CD14-positive monocyte (primary cell): Measurements from ENCODE around the gene ARL17B. TPM values are rescaled to one million over a fixed set of nuclear protein-coding genes. Genes with fewer than 3 reads are reported as not detected.
"Not testable (repeated sequence)": the region's sequence is repeated elsewhere in the genome, so short reads cannot be mapped to it uniquely, and the experiment has no call there.

Experiments used
- DNase-seq, 3 donors: peaks; one replicate each; pipeline ENCODE4 v3.0.0-alpha.2; 2011 to 2022
- H2AFZ ChIP-seq: 2 replicates; pipeline ENCODE4 v1.6.0; 2012; ENCODE audit warnings: mild to moderate bottlenecking, low read depth, low read length, inconsistent platforms; ENCODE audit not compliant: insufficient read depth, poor library complexity, severe bottlenecking
- H3K27ac ChIP-seq, 2 donors: 1 replicate in 1 of 2; 2 replicates in 1 of 2; pipeline ENCODE4 v1.5.1; 2012 to 2013; ENCODE audit warnings: low read length in 2 of 2, control low read depth in 1 of 2, inconsistent platforms in 1 of 2, low read depth in 1 of 2, mild to moderate bottlenecking in 1 of 2
- H3K27me3 ChIP-seq, 2 donors: one replicate each; pipeline versions ENCODE4 v1.6.0 to v1.6.1; 2011 to 2013; ENCODE audit warnings: low read length in 2 of 2; ENCODE audit not compliant: control insufficient read depth in 2 of 2, insufficient read depth in 2 of 2
- H3K36me3 ChIP-seq, 2 donors: replicated peaks in 1 of 2; 1 replicate in 1 of 2; 2 replicates in 1 of 2; pipeline versions ENCODE4 v1.5.1 to v1.6.1; 2012 to 2013; ENCODE audit warnings: low read length in 2 of 2, control low read depth in 1 of 2, inconsistent platforms in 1 of 2, mild to moderate bottlenecking in 1 of 2; ENCODE audit not compliant: insufficient read depth in 2 of 2, control insufficient read depth in 1 of 2
- H3K4me1 ChIP-seq, 2 donors: 1 replicate in 1 of 2; 2 replicates in 1 of 2; pipeline versions ENCODE4 v1.5.1 to v1.6.1; 2012 to 2013; ENCODE audit warnings: low read length in 2 of 2, control low read depth in 1 of 2, inconsistent platforms in 1 of 2, mild to moderate bottlenecking in 1 of 2, moderate library complexity in 1 of 2; ENCODE audit not compliant: insufficient read depth in 2 of 2, control insufficient read depth in 1 of 2
- H3K4me2 ChIP-seq: replicated peaks from 2 replicates; pipeline ENCODE3; 2012; ENCODE audit warnings: low read length, moderate library complexity, mild to moderate bottlenecking; ENCODE audit not compliant: poor library complexity, severe bottlenecking; ENCODE audit errors: extremely low read depth
- H3K4me3 ChIP-seq, 3 experiments: fragments of 200-600 bp in 1 of 3; sonication (generic) in 1 of 3; replicated peaks in 1 of 3; 1 replicate in 2 of 3; 2 replicates in 1 of 3; pipeline ENCODE4 v1.5.1; 2011 to 2013; ENCODE audit warnings: low read length in 3 of 3, mild to moderate bottlenecking in 3 of 3, control low read depth in 2 of 3, low read depth in 2 of 3, inconsistent platforms in 1 of 3, moderate library complexity in 1 of 3
- H3K79me2 ChIP-seq: 2 replicates; pipeline ENCODE4 v1.6.0; 2012; ENCODE audit warnings: mild to moderate bottlenecking, control low read depth, inconsistent platforms, low read length, moderate library complexity; ENCODE audit not compliant: insufficient read depth
- H3K9ac ChIP-seq: 2 replicates; pipeline ENCODE4 v1.6.0; 2017; ENCODE audit warnings: low read length, mild to moderate bottlenecking; ENCODE audit not compliant: insufficient read depth, poor library complexity, severe bottlenecking
- H3K9me3 ChIP-seq, 2 donors: replicated peaks in 1 of 2; 1 replicate in 1 of 2; 2 replicates in 1 of 2; pipeline versions ENCODE4 v1.5.1 to v1.6.1; 2012 to 2013; ENCODE audit warnings: low read length in 2 of 2, control low read depth in 1 of 2; ENCODE audit not compliant: control insufficient read depth in 1 of 2, insufficient read depth in 1 of 2
- H4K20me1 ChIP-seq: 2 replicates; pipeline ENCODE4 v1.6.0; 2012; ENCODE audit warnings: mild to moderate bottlenecking, low read length, control low read depth, moderate library complexity; ENCODE audit not compliant: insufficient read depth
- H3K27ac Mint-ChIP-seq, 7 donors: one replicate each; pipeline ENCODE4 v1.8.0; 2020; ENCODE audit warnings: mild to moderate bottlenecking in 7 of 7, mixed read lengths in 7 of 7, moderate library complexity in 6 of 7, inconsistent platforms in 2 of 7
- H3K27me3 Mint-ChIP-seq, 3 donors: one replicate each; pipeline ENCODE4 v1.8.0; 2021 to 2022; ENCODE audit warnings: low read depth in 3 of 3, mild to moderate bottlenecking in 3 of 3, mixed read lengths in 3 of 3, moderate library complexity in 3 of 3, inconsistent platforms in 1 of 3
- H3K36me3 Mint-ChIP-seq, 2 donors: one replicate each; pipeline ENCODE4 v1.8.0; 2020; ENCODE audit warnings: mixed read lengths in 2 of 2, inconsistent platforms in 1 of 2, mild to moderate bottlenecking in 1 of 2
- H3K4me1 Mint-ChIP-seq: one replicate; pipeline ENCODE4 v1.8.0; 2020; ENCODE audit warnings: mild to moderate bottlenecking, mixed read lengths
- H3K4me3 Mint-ChIP-seq, 2 donors: one replicate each; pipeline ENCODE4 v1.8.0; 2020; ENCODE audit warnings: mild to moderate bottlenecking in 2 of 2, mixed read lengths in 2 of 2, moderate library complexity in 1 of 2
- H3K9me3 Mint-ChIP-seq, 7 donors: one replicate each; pipeline ENCODE4 v1.8.0; 2020 to 2022; ENCODE audit warnings: mixed read lengths in 7 of 7, mild to moderate bottlenecking in 6 of 7, moderate library complexity in 6 of 7, inconsistent platforms in 2 of 7
- WGBS: methylation state at CpG from one replicate; pipeline ENCODE4 v1.1.5; 2013; ENCODE audit warnings: missing lambda C conversion rate; ENCODE audit not compliant: insufficient coverage; 5-methylcytosine and 5-hydroxymethylcytosine counted together
- intact Hi-C, 2 donors: fragments of 100-400 bp; cut with micrococcal nuclease; formaldehyde crosslinking; loops; one replicate each; pipeline versions ENCODE4 v1.15.0 to v1.15.1; 2023
- polyA plus RNA-seq, 3 donors: library from polyadenylated mRNA; depleted of rRNA in 1 of 3; unstranded in 2 of 3; stranded (reverse) in 1 of 3; fragments of 300-500 nt in 2 of 3; fragments of >200 nt in 1 of 3; fragmentation: Illumina TruSeq in 2 of 3; gene quantifications; 1 replicate in 2 of 3; 2 replicates in 1 of 3; pipeline ENCODE4 v1.2.3, GENCODE V29; 2012 to 2021

Gene ARL17B
- polyA plus RNA-seq, 3 donors, result 12.0 to 14.3 (median 13.6) TPM

- H3K9ac ChIP-seq, H3K4me1 Mint-ChIP-seq, H3K36me3 ChIP-seq, H3K27me3 ChIP-seq, H3K27me3 Mint-ChIP-seq, H4K20me1 ChIP-seq, H3K4me1 ChIP-seq, H2AFZ ChIP-seq, H3K4me2 ChIP-seq, H3K27ac Mint-ChIP-seq, intact Hi-C loops, H3K36me3 Mint-ChIP-seq, DNase-seq, H3K9me3 ChIP-seq, H3K79me2 ChIP-seq, H3K4me3 ChIP-seq, H3K27ac ChIP-seq, H3K9me3 Mint-ChIP-seq, H3K4me3 Mint-ChIP-seq: not testable (repeated sequence)
- no CpG with 5 or more reads among the region's 3 CpGs for WGBS
These were observed 39.0 kb upstream of the ARL17B start for GRCh38 chr17:46400543-46400942.

GRCh38 chr17:46399993-46400392 is 38.4 kb upstream of the ARL17B start:
- H3K36me3 ChIP-seq, H3K4me1 ChIP-seq, H3K27me3 Mint-ChIP-seq, H4K20me1 ChIP-seq, H3K9me3 Mint-ChIP-seq, H3K79me2 ChIP-seq, H3K9ac ChIP-seq, DNase-seq, intact Hi-C loops, H3K4me1 Mint-ChIP-seq, H3K36me3 Mint-ChIP-seq, H2AFZ ChIP-seq, H3K9me3 ChIP-seq, H3K4me3 Mint-ChIP-seq, H3K27me3 ChIP-seq, H3K27ac Mint-ChIP-seq, H3K27ac ChIP-seq, H3K4me3 ChIP-seq, H3K4me2 ChIP-seq: not testable (repeated sequence)
- no CpG with 5 or more reads among the region's 9 CpGs for WGBS

GRCh38 chr17:46396292-46396691 is 34.7 kb upstream of the ARL17B start:
- H3K4me1 ChIP-seq, H3K4me1 Mint-ChIP-seq, H3K79me2 ChIP-seq, H3K4me3 Mint-ChIP-seq, H3K36me3 ChIP-seq, H3K27ac Mint-ChIP-seq, H3K27me3 ChIP-seq, H4K20me1 ChIP-seq, H3K9ac ChIP-seq, H3K4me2 ChIP-seq, H3K27ac ChIP-seq, H3K4me3 ChIP-seq, H2AFZ ChIP-seq, intact Hi-C loops, DNase-seq, H3K27me3 Mint-ChIP-seq, H3K9me3 ChIP-seq, H3K9me3 Mint-ChIP-seq, H3K36me3 Mint-ChIP-seq: not testable (repeated sequence)
- WGBS, result no CpG with 5 or more reads among the region's 2 CpGs

- H3K4me1 Mint-ChIP-seq, H3K27ac ChIP-seq, H3K4me3 ChIP-seq, H3K36me3 Mint-ChIP-seq, H2AFZ ChIP-seq, H3K9me3 Mint-ChIP-seq, H3K4me1 ChIP-seq, H3K27ac Mint-ChIP-seq, H3K4me2 ChIP-seq, H3K27me3 Mint-ChIP-seq, intact Hi-C loops, H4K20me1 ChIP-seq, H3K4me3 Mint-ChIP-seq, H3K9ac ChIP-seq, H3K79me2 ChIP-seq, H3K36me3 ChIP-seq, H3K27me3 ChIP-seq, H3K9me3 ChIP-seq, DNase-seq: not testable (repeated sequence)
- no CpG with 5 or more reads among the region's 2 CpGs for WGBS
These were observed 32.1 kb upstream of the ARL17B start for GRCh38 chr17:46393702-46394101.

GRCh38 chr17:46385491-46385890 is 23.9 kb upstream of the ARL17B start:
- H3K36me3 Mint-ChIP-seq, H3K79me2 ChIP-seq, intact Hi-C loops, H3K4me2 ChIP-seq, H4K20me1 ChIP-seq, H3K9ac ChIP-seq, DNase-seq, H2AFZ ChIP-seq, H3K4me1 ChIP-seq, H3K27ac ChIP-seq, H3K4me1 Mint-ChIP-seq, H3K27me3 ChIP-seq, H3K27me3 Mint-ChIP-seq, H3K36me3 ChIP-seq, H3K4me3 ChIP-seq, H3K9me3 ChIP-seq, H3K9me3 Mint-ChIP-seq, H3K4me3 Mint-ChIP-seq, H3K27ac Mint-ChIP-seq: not testable (repeated sequence)
